Keratinocyte (primary cell): ENCODE data around the gene ARHGAP40. TPM values are rescaled to one million over a fixed set of nuclear protein-coding genes. Genes with fewer than 3 reads are reported as not detected.

ENCODE experiments used
- DNase-seq: peaks from one replicate; pipeline ENCODE4 v3.0.0-alpha.2; 2011; ENCODE audit warnings: low read depth, missing footprints, low spot score
- FAIRE-seq: peaks from 2 replicates; lab custom pipeline; 2011; peaks lifted over from hg19 to GRCh38; lab: Jason Lieb, UNC
- H2AFZ ChIP-seq: 2 replicates; pipeline ENCODE4 v1.6.0; 2012; ENCODE audit warnings: low read length, control low read depth, inconsistent platforms; ENCODE audit not compliant: control insufficient read depth
- H3K27ac ChIP-seq: 2 replicates; pipeline ENCODE4 v1.5.1; 2011; ENCODE audit warnings: low read length; ENCODE audit not compliant: control insufficient read depth, insufficient read depth
- H3K27me3 ChIP-seq: 3 replicates; pipeline ENCODE4 v1.6.0; 2011; ENCODE audit warnings: low read length; ENCODE audit not compliant: control insufficient read depth, insufficient read depth; ENCODE audit errors: extremely low read depth
- H3K36me3 ChIP-seq, 2 experiments: 2 replicates in 1 of 2; 3 replicates in 1 of 2; pipeline ENCODE4 v1.5.1; 2011; ENCODE audit warnings: low read length in 2 of 2, mild to moderate bottlenecking in 1 of 2; ENCODE audit not compliant: control insufficient read depth in 2 of 2, insufficient read depth in 2 of 2; ENCODE audit errors: extremely low read depth in 1 of 2
- H3K4me1 ChIP-seq: 3 replicates; pipeline ENCODE4 v1.5.1; 2011; ENCODE audit warnings: low read length; ENCODE audit not compliant: control insufficient read depth, insufficient read depth; ENCODE audit errors: extremely low read depth
- H3K4me2 ChIP-seq: 3 replicates; pipeline ENCODE4 v1.6.0; 2011; ENCODE audit warnings: low read depth, low read length; ENCODE audit not compliant: control insufficient read depth, insufficient read depth; ENCODE audit errors: extremely low read depth
- H3K4me3 ChIP-seq, 3 experiments: fragments of 200-600 bp in 1 of 3; sonication (generic) in 1 of 3; 2 replicates in 2 of 3; 3 replicates in 1 of 3; pipeline ENCODE4 v1.5.1; 2011 to 2016; ENCODE audit warnings: low read length in 3 of 3, mild to moderate bottlenecking in 3 of 3, control low read depth in 2 of 3, inconsistent platforms in 1 of 3, low read depth in 1 of 3, mixed read lengths in 1 of 3, mixed run types in 1 of 3, moderate library complexity in 1 of 3; ENCODE audit not compliant: control insufficient read depth in 2 of 3, insufficient read depth in 2 of 3; ENCODE audit errors: extremely low read depth in 1 of 3
- H3K79me2 ChIP-seq: 2 replicates; pipeline ENCODE4 v1.6.0; 2012; ENCODE audit warnings: low read length; ENCODE audit not compliant: control insufficient read depth, insufficient read depth
- H3K9ac ChIP-seq: 3 replicates; pipeline ENCODE4 v1.6.0; 2011; ENCODE audit warnings: low read length; ENCODE audit not compliant: control insufficient read depth, insufficient read depth; ENCODE audit errors: extremely low read depth
- H3K9me1 ChIP-seq: 3 replicates; pipeline ENCODE4 v1.6.0; 2011; ENCODE audit warnings: low read length; ENCODE audit not compliant: control insufficient read depth, insufficient read depth; ENCODE audit errors: extremely low read depth
- H3K9me3 ChIP-seq: 2 replicates; pipeline ENCODE4 v1.5.1; 2012; ENCODE audit warnings: low read depth, low read length; ENCODE audit not compliant: control insufficient read depth
- H4K20me1 ChIP-seq: 3 replicates; pipeline ENCODE4 v1.6.0; 2011; ENCODE audit warnings: low read length; ENCODE audit not compliant: control insufficient read depth, insufficient read depth; ENCODE audit errors: extremely low read depth
- EZH2 ChIP-seq: IDR thresholded peaks from one replicate; pipeline ENCODE4 v1.6.1; 2012; ENCODE audit warnings: inconsistent platforms, mild to moderate bottlenecking, low read length, moderate library complexity
- dilution Hi-C: fragments of 300-500 bp; cut with MboI; formaldehyde crosslinking; loops from one replicate; pipeline ENCODE4 v1.7.0; 2020; ENCODE audit warnings: low sequenced_read_pairs; ENCODE audit not compliant: extremely low pct_ligation_motif_present
- polyA plus RNA-seq, 5 experiments: library from polyadenylated mRNA; depleted of rRNA in 3 of 5; stranded (reverse) in 3 of 5; stranded (forward) in 1 of 5; unstranded in 1 of 5; fragments of >200 nt; gene quantifications; 1 replicate in 1 of 5; 2 replicates in 3 of 5; 3 replicates in 1 of 5; pipeline versions ENCODE4 v1.2.1 to v1.2.3, GENCODE V29; 2011 to 2012; ENCODE audit warnings: missing spikeins in 2 of 5, low read depth in 1 of 5, low replicate concordance in 1 of 5
- TF ChIP-seq, protein P1 (sequence below), 3 experiments: IDR thresholded peaks in 1 of 3; conservative IDR thresholded peaks in 1 of 3; optimal IDR thresholded peaks in 1 of 3; 2 replicates in 2 of 3; 3 replicates in 1 of 3; pipeline versions ENCODE3 to v1.5.1; 2011; ENCODE audit warnings: low read length in 3 of 3, mild to moderate bottlenecking in 3 of 3, moderate library complexity in 2 of 3, control low read depth in 1 of 3, inconsistent platforms in 1 of 3; ENCODE audit not compliant: insufficient read depth in 2 of 3; ENCODE audit errors: extremely low read depth in 1 of 3

Gene ARHGAP40
- polyA plus RNA-seq, 1 donor (not counting 4 experiments of a cell fraction or from before 2014, with no cell fraction given): 1.0 TPM

- H3K79me2 ChIP-seq: no peaks in the 10 kb centered on the region
- H3K9me3 ChIP-seq: no peaks in the 10 kb centered on the region
- dilution Hi-C loops: no loop called here
- H3K27me3 ChIP-seq: peaks cover 6% of the 10 kb centered on the region
- H3K4me2 ChIP-seq: no peak overlapping the region
- no peaks in the 10 kb centered on the region for H3K4me1 ChIP-seq
- FAIRE-seq (no peak), DNase-seq (no peak)
- H3K27ac ChIP-seq: no peak overlapping the region
- H4K20me1 ChIP-seq: no peaks in the 10 kb centered on the region
- no peaks in the 10 kb centered on the region for H3K36me3 ChIP-seq
- no peaks in the 10 kb centered on the region for H3K9me1 ChIP-seq
- H3K9ac ChIP-seq: no peak overlapping the region
- no peak overlapping the region for H2AFZ ChIP-seq
- TF ChIP-seq, protein P1, sequence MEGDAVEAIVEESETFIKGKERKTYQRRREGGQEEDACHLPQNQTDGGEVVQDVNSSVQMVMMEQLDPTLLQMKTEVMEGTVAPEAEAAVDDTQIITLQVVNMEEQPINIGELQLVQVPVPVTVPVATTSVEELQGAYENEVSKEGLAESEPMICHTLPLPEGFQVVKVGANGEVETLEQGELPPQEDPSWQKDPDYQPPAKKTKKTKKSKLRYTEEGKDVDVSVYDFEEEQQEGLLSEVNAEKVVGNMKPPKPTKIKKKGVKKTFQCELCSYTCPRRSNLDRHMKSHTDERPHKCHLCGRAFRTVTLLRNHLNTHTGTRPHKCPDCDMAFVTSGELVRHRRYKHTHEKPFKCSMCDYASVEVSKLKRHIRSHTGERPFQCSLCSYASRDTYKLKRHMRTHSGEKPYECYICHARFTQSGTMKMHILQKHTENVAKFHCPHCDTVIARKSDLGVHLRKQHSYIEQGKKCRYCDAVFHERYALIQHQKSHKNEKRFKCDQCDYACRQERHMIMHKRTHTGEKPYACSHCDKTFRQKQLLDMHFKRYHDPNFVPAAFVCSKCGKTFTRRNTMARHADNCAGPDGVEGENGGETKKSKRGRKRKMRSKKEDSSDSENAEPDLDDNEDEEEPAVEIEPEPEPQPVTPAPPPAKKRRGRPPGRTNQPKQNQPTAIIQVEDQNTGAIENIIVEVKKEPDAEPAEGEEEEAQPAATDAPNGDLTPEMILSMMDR (optimal IDR thresholded peaks at IDR 0.05 in 1 of 3, IDR thresholded peaks at IDR 0.05 in 1 of 3, conservative IDR thresholded peaks at IDR 0.05 in 1 of 3; ENCODE audit: extremely low read depth in 1 of 3, insufficient read depth in 2 of 3, low read length in 3 of 3): no peak
- TF ChIP-seq EZH2: no peak
- no peak overlapping the region for H3K4me3 ChIP-seq
These were observed 15.5 kb upstream of the ARHGAP40 start for GRCh38 chr20:38586181-38586525.

DNA sequence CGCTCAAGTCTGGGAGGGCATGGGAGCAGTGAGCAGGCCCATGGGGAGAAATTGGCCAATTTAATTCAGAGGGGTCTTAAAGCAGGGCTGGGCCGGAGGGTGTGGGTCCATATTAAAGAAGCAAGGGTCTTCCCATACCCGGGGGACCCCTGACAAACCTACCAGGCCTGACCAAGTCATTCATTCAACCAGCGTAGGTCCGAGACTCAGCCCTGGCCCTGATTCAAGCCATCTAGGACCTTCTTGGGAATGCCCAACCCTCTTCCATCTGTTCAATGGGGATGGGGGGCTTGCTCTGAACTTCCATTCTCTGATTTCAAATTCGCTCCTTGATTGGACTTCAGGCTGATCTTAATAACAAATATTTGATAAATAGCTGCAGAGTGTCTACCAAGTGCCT lies 13.3 kb upstream of the ARHGAP40 start:
- Histone ChIP-seq H3K9me3 (no peaks in the 10 kb centered on the region), H3K27me3 (peaks cover 6% of the 10 kb centered on the region), H3K79me2 (no peaks in the 10 kb centered on the region), H3K4me3 (no peak overlapping the region), H2AFZ (no peak overlapping the region), H3K4me2 (no peak overlapping the region), H3K27ac (no peak overlapping the region), H4K20me1 (no peaks in the 10 kb centered on the region), H3K9me1 (no peaks in the 10 kb centered on the region), H3K36me3 (no peaks in the 10 kb centered on the region), H3K4me1 (no peaks in the 10 kb centered on the region), H3K9ac (no peak overlapping the region)
- FAIRE-seq: no peak
- dilution Hi-C loops: no loop called here
- TF ChIP-seq EZH2: no peak
- TF ChIP-seq, protein P1 (optimal IDR thresholded peaks at IDR 0.05 in 1 of 3, IDR thresholded peaks at IDR 0.05 in 1 of 3, conservative IDR thresholded peaks at IDR 0.05 in 1 of 3; ENCODE audit: extremely low read depth in 1 of 3, insufficient read depth in 2 of 3, low read length in 3 of 3): no peak
- no peak for DNase-seq
